Measurements from ENCODE around the gene AQP10. TPM values are rescaled to one million over a fixed set of nuclear protein-coding genes. Genes with fewer than 3 reads are reported as not detected.
"Not testable (repeated sequence)": the region's sequence is repeated elsewhere in the genome, so short reads cannot be mapped to it uniquely, and the experiment has no call there.

AQP10 gene
- polyA plus RNA-seq, 1 of the 3 experiments (the other 2 are of a cell fraction) = 0.02 TPM

DNA sequence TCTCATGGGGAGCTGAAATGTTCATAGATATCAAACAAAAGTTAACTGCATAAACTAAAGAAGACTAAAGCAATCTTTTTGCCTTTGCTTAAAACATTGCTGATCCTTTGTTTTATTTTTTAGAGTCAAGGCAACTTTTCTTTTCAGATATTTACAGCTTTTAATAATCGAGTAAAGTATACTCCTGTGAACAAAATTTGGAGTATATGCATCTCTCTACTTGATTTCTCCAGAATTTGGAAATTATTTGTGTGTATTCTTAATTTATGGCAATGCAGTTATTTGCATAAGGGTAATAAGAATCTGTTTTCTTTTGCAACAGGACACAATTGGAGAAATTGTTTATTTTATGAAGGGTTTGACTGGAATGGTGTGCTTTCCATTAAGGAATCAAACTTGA lies 4.2 kb upstream of the AQP10 start:
- Histone ChIP-seq H3K36me3 (replicated peaks in 1 of 2; ENCODE audit: control insufficient read depth in 1 of 2, insufficient read depth in 2 of 2, low read length in 1 of 2) (no peaks in the 10 kb centered on the region), H3K9ac (no peak overlapping the region), H3K4me2 (no peak overlapping the region), H3K27me3 (ENCODE audit: insufficient read depth) (no peaks in the 10 kb centered on the region; the same call in 1 of the 2 replicates), H3K79me2 (ENCODE audit: insufficient read depth) (no peaks in the 10 kb centered on the region), H3K27ac (ENCODE audit: low read depth in 2 of 2, low read length in 1 of 2) (no peak overlapping the region), H2AFZ (ENCODE audit: low read depth) (no peak overlapping the region), H3K9me2 (no peaks in the 10 kb centered on the region), H3K9me3 (peaks cover 5% of the 10 kb centered on the region; the same call in 1 of the 2 replicates), H4K20me1 (ENCODE audit: insufficient read depth) (no peaks in the 10 kb centered on the region), H3F3A (replicated peaks; ENCODE audit: insufficient read depth) (no peaks in the 10 kb centered on the region), H3K4me3 (ENCODE audit: low read depth in 2 of 2, low read length in 1 of 2) (no peak overlapping the region), H3K4me1 (ENCODE audit: control insufficient read depth in 1 of 2, insufficient read depth in 2 of 2, low read depth in 1 of 2, low read length in 1 of 2) (peaks cover 0 to 5% of the 10 kb centered on the region in 2 experiments; a peak in 1 of 4 replicates)
- no peak for TF ChIP-seq YY1 (IDR thresholded peaks at IDR 0.05; ENCODE audit: low read depth)
- TF ChIP-seq RFX5 (IDR thresholded peaks at IDR 0.05; ENCODE audit: low read length) = no peak
- TF ChIP-seq FOXM1 (IDR thresholded peaks at IDR 0.05; ENCODE audit: low read depth) = no peak
- no peak for TF ChIP-seq TEAD4 (IDR thresholded peaks at IDR 0.05; ENCODE audit: borderline replicate concordance, insufficient read depth)
- TF ChIP-seq NFIC (IDR thresholded peaks at IDR 0.05; ENCODE audit: borderline replicate concordance) = no peak
- TF ChIP-seq RAD21 (IDR thresholded peaks at IDR 0.05; ENCODE audit: low read length) = no peak
- no peak for TF ChIP-seq NRF1 (IDR thresholded peaks at IDR 0.05; ENCODE audit: low read depth, low read length)
- TF ChIP-seq, protein P1, sequence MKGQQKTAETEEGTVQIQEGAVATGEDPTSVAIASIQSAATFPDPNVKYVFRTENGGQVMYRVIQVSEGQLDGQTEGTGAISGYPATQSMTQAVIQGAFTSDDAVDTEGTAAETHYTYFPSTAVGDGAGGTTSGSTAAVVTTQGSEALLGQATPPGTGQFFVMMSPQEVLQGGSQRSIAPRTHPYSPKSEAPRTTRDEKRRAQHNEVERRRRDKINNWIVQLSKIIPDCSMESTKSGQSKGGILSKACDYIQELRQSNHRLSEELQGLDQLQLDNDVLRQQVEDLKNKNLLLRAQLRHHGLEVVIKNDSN (IDR thresholded peaks at IDR 0.05; ENCODE audit: borderline replicate concordance, low read depth) = no peak
- TF ChIP-seq POLR2AphosphoS5 (IDR thresholded peaks at IDR 0.05; ENCODE audit: low read depth, low read length) = no peak
- no peak for TF ChIP-seq JUND (IDR thresholded peaks at IDR 0.05)
- no peak for TF ChIP-seq RCOR1 (IDR thresholded peaks at IDR 0.05; ENCODE audit: low read length)
- DNase-seq = no peak
- POLR2A ChIA-PET = no interaction called here
- CTCF ChIA-PET = interaction anchor here (0.8 to 2.7 kb wide), 2 partner anchors 8 to 18 kb away, joined by 3 to 12 read pairs; partner anchors contain the start of gene ATP8B2
- WGBS (ENCODE audit: low lambda C conversion rate) = 4% methylated on average over 1 of the region's 1 CpG

DNA sequence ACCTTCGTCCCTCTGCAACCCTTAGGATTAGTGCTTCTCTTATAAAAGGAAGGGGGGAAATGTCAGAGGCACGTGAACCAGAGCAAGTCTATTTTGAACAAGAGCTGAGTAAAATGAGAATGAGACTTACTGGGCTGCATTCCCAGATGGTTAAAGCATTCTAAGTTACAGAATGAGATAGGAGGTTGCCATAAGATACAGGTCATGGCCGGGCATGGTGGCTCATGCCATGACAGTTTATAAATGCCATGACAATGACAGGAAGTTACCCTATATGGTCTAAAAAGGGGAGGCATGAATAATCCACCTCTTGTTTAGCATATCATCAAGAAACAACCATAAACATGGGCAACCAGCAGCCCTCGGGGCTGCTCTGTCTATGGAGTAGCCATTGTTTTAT lies 2.5 kb upstream of the AQP10 start:
- Histone ChIP-seq H3K36me3 (replicated peaks in 1 of 2; ENCODE audit: control insufficient read depth in 1 of 2, insufficient read depth in 2 of 2, low read length in 1 of 2) (no peaks in the 10 kb centered on the region), H3F3A (replicated peaks; ENCODE audit: insufficient read depth) (no peaks in the 10 kb centered on the region), H3K9me2 (no peaks in the 10 kb centered on the region), H3K27me3 (ENCODE audit: insufficient read depth) (no peaks in the 10 kb centered on the region; the same call in 1 of the 2 replicates), H3K27ac (ENCODE audit: low read depth in 2 of 2, low read length in 1 of 2) (no peak overlapping the region), H3K79me2 (ENCODE audit: insufficient read depth) (no peaks in the 10 kb centered on the region), H3K9ac (no peak overlapping the region), H3K9me3 (peaks cover 5% of the 10 kb centered on the region; the same call in 1 of the 2 replicates), H4K20me1 (ENCODE audit: insufficient read depth) (no peaks in the 10 kb centered on the region), H3K4me3 (ENCODE audit: low read depth in 2 of 2, low read length in 1 of 2) (no peak overlapping the region), H2AFZ (ENCODE audit: low read depth) (no peak overlapping the region), H3K4me1 (ENCODE audit: control insufficient read depth in 1 of 2, insufficient read depth in 2 of 2, low read depth in 1 of 2, low read length in 1 of 2) (peaks cover 0 to 5% of the 10 kb centered on the region in 2 experiments; a peak in 1 of 4 replicates), H3K4me2 (no peak overlapping the region)
- DNase-seq = no peak
- CTCF ChIA-PET = interaction anchor here (0.8 to 1.2 kb wide), 2 partner anchors 17 to 161 kb away, joined by 3 to 4 read pairs; no protein-coding TSS in a partner anchor
- POLR2A ChIA-PET = no interaction called here
- no peak for TF ChIP-seq NRF1 (IDR thresholded peaks at IDR 0.05; ENCODE audit: low read depth, low read length)
- TF ChIP-seq GATA2 (CRISPR knock-in tag; IDR thresholded peaks at IDR 0.05) = no peak
- WGBS (ENCODE audit: low lambda C conversion rate) = 16% methylated on average over 4 of the region's 4 CpGs

DNA sequence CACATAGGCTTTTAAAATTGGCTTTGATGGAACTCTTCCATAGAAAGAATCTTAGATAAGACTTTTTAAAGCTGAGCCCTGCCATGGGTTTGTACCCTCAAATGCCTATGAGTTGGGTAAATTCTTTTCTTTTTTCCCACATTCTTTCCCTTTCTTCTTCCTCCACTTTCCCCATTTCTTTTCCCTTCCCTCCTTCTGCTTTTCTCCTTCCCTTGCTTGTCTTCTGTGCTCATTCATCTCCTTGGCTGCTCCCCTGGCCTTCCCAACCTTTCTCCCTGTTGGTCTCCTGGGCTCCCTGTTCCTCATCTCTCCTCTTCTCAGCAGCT lies 679 bp downstream of the AQP10 start:
- H3K27me3 ChIP-seq (ENCODE audit: insufficient read depth); H3K9me2 ChIP-seq; H3K9me3 ChIP-seq; H3K4me2 ChIP-seq; DNase-seq; POLR2A ChIA-PET; H4K20me1 ChIP-seq (ENCODE audit: insufficient read depth); H3K9ac ChIP-seq; H3K4me3 ChIP-seq (ENCODE audit: low read depth in 2 of 2, low read length in 1 of 2); H2AFZ ChIP-seq (ENCODE audit: low read depth); H3K36me3 ChIP-seq (replicated peaks in 1 of 2; ENCODE audit: control insufficient read depth in 1 of 2, insufficient read depth in 2 of 2, low read length in 1 of 2): not testable (repeated sequence)
- Histone ChIP-seq H3F3A (replicated peaks; ENCODE audit: insufficient read depth) (peaks cover 11% of the 10 kb centered on the region), H3K27ac (ENCODE audit: low read depth in 2 of 2, low read length in 1 of 2) (peak overlapping the region in 1 of 2 experiments; percentile 71; a peak in 1 of 4 replicates), H3K79me2 (ENCODE audit: insufficient read depth) (peaks cover 10% of the 10 kb centered on the region), H3K4me1 (ENCODE audit: control insufficient read depth in 1 of 2, insufficient read depth in 2 of 2, low read depth in 1 of 2, low read length in 1 of 2) (peaks cover 6 to 15% of the 10 kb centered on the region in 2 experiments; a peak in 2 of 4 replicates)
- CTCF ChIA-PET = interaction anchor here (1.8 kb wide), 1 partner anchor 14 kb away, joined by 9 read pairs; no protein-coding TSS in a partner anchor
